Gastrocnemius medialis (tissue), 4 donors: ENCODE measurements around the gene NLRC5.

ENCODE experiments used
- CTCF ChIP-seq, 5 experiments: fragments of 450-650 bp in 3 of 5; fragments of 200-600 bp in 2 of 5; sonication (generic) in 2 of 5; IDR thresholded peaks in 4 of 5; conservative IDR thresholded peaks in 1 of 5; 1 replicate in 4 of 5; 2 replicates in 1 of 5; pipeline ENCODE4 v1.5.1; 2016 to 2019; ENCODE audit warnings: antibody characterized with exemption in 5 of 5, mild to moderate bottlenecking in 3 of 5, moderate library complexity in 3 of 5
- POLR2A ChIP-seq, 2 donors: fragments of 450-650 bp; IDR thresholded peaks; one replicate each; pipeline ENCODE4 v1.6.1; 2017; ENCODE audit warnings: antibody characterized with exemption in 2 of 2, mild to moderate bottlenecking in 2 of 2, moderate library complexity in 2 of 2

- TF ChIP-seq POLR2A (IDR thresholded peaks at IDR 0.05) (no peak), CTCF (IDR thresholded peaks at IDR 0.05 in 4 of 5, conservative IDR thresholded peaks at IDR 0.05 in 1 of 5) (no peak)
These were observed 125.8 kb downstream of the NLRC5 start for GRCh38 chr16:57115168-57115513.
